K562 (cell line): ENCODE measurements around the gene KRTAP4-11. TPM values are rescaled to one million over a fixed set of nuclear protein-coding genes. Genes with fewer than 3 reads are reported as not detected.

Experiments
- ATAC-seq: fragments of 200-7000 bp; cut with Tn5 transposase; 3 replicates; pipeline ENCODE4 v1.9.1; 2020; ENCODE audit warnings: moderate library complexity
- BruUV-seq: library from RNA; stranded (reverse); fragments of 400-500 nt; replicated peaks from 2 replicates; lab custom pipeline; 2021; lab: Mats Ljungman, UMichigan
- CTCF ChIA-PET: fragments of 300-600 bp; formaldehyde crosslinking; extraction: SDS; loops from one replicate; lab custom pipeline; 2021; ENCODE audit warnings: low intra/inter-chr PET ratio; lab: Yijun Ruan, JAX
- POLR2A ChIA-PET: fragments of 300-600, 350-650 bp; sonication (Branson Sonifier 250); formaldehyde crosslinking; extraction: SDS; loops from one replicate; lab custom pipeline; 2021; ENCODE audit warnings: antibody characterized with exemption, inconsistent platforms; lab: Yijun Ruan, JAX
- DNase-seq, 4 experiments: peaks; one replicate each; pipeline versions ENCODE4 v3.0.0 to v3.0.0-alpha.2; 2011 to 2018; ENCODE audit warnings: low spot score in 3 of 4, mixed read lengths in 3 of 4; ENCODE audit errors: extremely low read depth in 1 of 4
- FAIRE-seq: peaks from 2 replicates; lab custom pipeline; 2011; peaks lifted over from hg19 to GRCh38; lab: Jason Lieb, UNC
- H2AFZ ChIP-seq: 2 replicates; pipeline ENCODE4 v1.6.0; 2011; ENCODE audit warnings: low read depth, low read length, control low read depth, inconsistent platforms
- H3K27ac ChIP-seq: fragments of 200-600 bp; 3 replicates; pipeline ENCODE4 v1.8.0; 2011; ENCODE audit warnings: low read depth, mild to moderate bottlenecking, control low read depth, inconsistent platforms, low read length, moderate library complexity, mixed read lengths; ENCODE audit errors: extremely low read depth
- H3K27me3 ChIP-seq, 2 experiments: fragments of 300-600 bp in 1 of 2; 2 replicates in 1 of 2; 3 replicates in 1 of 2; pipeline versions ENCODE4 v1.6.0 to v1.8.0; 2011; ENCODE audit warnings: inconsistent platforms in 2 of 2, low read length in 2 of 2, mild to moderate bottlenecking in 1 of 2, mixed read lengths in 1 of 2, moderate library complexity in 1 of 2; ENCODE audit not compliant: control insufficient read depth in 2 of 2, insufficient read depth in 2 of 2
- H3K36me3 ChIP-seq: fragments of 300-600 bp; 3 replicates; pipeline ENCODE4 v1.8.0; 2011; ENCODE audit warnings: mild to moderate bottlenecking, low read length, inconsistent platforms; ENCODE audit not compliant: control insufficient read depth, insufficient read depth
- H3K4me1 ChIP-seq, 2 experiments: fragments of 200-600 bp in 1 of 2; replicated peaks in 1 of 2; 2 replicates in 1 of 2; 3 replicates in 1 of 2; pipeline versions ENCODE4 v1.5.1 to v1.8.0; 2011; ENCODE audit warnings: inconsistent platforms in 2 of 2, low read length in 2 of 2, mild to moderate bottlenecking in 1 of 2, mixed read lengths in 1 of 2, moderate library complexity in 1 of 2; ENCODE audit not compliant: control insufficient read depth in 2 of 2, insufficient read depth in 2 of 2
- H3K4me2 ChIP-seq: 2 replicates; pipeline ENCODE4 v1.6.1; 2011; ENCODE audit warnings: low read length, control low read depth, inconsistent platforms, mixed read lengths; ENCODE audit not compliant: insufficient read depth
- H3K4me3 ChIP-seq: fragments of 200-600 bp; sonication (generic), shearing (Covaris generic); 2 replicates; pipeline ENCODE4 v1.5.1; 2016; ENCODE audit warnings: control low read depth, inconsistent platforms
- H3K79me2 ChIP-seq: fragments of 200-600 bp; 3 replicates; pipeline ENCODE4 v1.8.0; 2011; ENCODE audit warnings: low read length, inconsistent platforms; ENCODE audit not compliant: control insufficient read depth, insufficient read depth
- H3K9ac ChIP-seq, 2 experiments: 2 replicates each; pipeline versions ENCODE4 v1.6.0 to v1.6.1; 2011; ENCODE audit warnings: low read depth in 2 of 2, low read length in 2 of 2, control low read depth in 1 of 2, inconsistent platforms in 1 of 2, mild to moderate bottlenecking in 1 of 2, mixed read lengths in 1 of 2; ENCODE audit not compliant: insufficient read depth in 1 of 2
- H3K9me1 ChIP-seq: one replicate; pipeline ENCODE4 v1.6.0; 2011; ENCODE audit warnings: inconsistent platforms, mild to moderate bottlenecking, low read length, moderate library complexity; ENCODE audit not compliant: control insufficient read depth, insufficient read depth
- H3K9me3 ChIP-seq: replicated peaks from 2 replicates; pipeline ENCODE4 v1.5.1; 2011; ENCODE audit warnings: low read depth, low read length, inconsistent platforms; ENCODE audit not compliant: control insufficient read depth, insufficient read depth
- H4K20me1 ChIP-seq: replicated peaks from 2 replicates; pipeline ENCODE4 v1.6.1; 2011; ENCODE audit warnings: low read length, inconsistent platforms, mixed read lengths; ENCODE audit not compliant: control insufficient read depth, insufficient read depth
- GTF3C2 ChIP-seq: IDR thresholded peaks from 3 replicates; pipeline ENCODE4 v1.6.1; 2011; ENCODE audit warnings: borderline replicate concordance, mild to moderate bottlenecking, moderate library complexity; ENCODE audit not compliant: insufficient read length; ENCODE audit errors: extremely low read depth
- NFRKB ChIP-seq: fragments of 450-650 bp; IDR thresholded peaks from 2 replicates; pipeline ENCODE4 v1.6.1; 2016; ENCODE audit warnings: low read depth
- SP2 ChIP-seq: IDR thresholded peaks from 2 replicates; pipeline ENCODE4 v1.6.1; 2011; ENCODE audit warnings: mild to moderate bottlenecking, low read depth, low read length, moderate library complexity; ENCODE audit not compliant: poor library complexity, severe bottlenecking; ENCODE audit errors: extremely low read depth
- ZNF318 ChIP-seq, 2 experiments: fragments of 450-650 bp; IDR thresholded peaks; 2 replicates each; pipeline ENCODE4 v1.6.1; 2016; ENCODE audit warnings: mild to moderate bottlenecking in 2 of 2, borderline replicate concordance in 1 of 2, low read depth in 1 of 2, moderate library complexity in 1 of 2
- WGBS: fragments of 100-300 bp; shearing (Covaris generic); methylation state at CpG from one replicate; pipeline ENCODE4 v1.1.6; 2016; ENCODE audit warnings: low coverage, mixed read lengths; ENCODE audit not compliant: insufficient coverage; ENCODE audit errors: missing lambda C conversion rate; 5-methylcytosine and 5-hydroxymethylcytosine counted together
- in situ Hi-C: fragments of 300-500 bp; cut with MboI; formaldehyde crosslinking; loops from 4 replicates; pipeline ENCODE4 v1.15.0; 2018; ENCODE audit warnings: inconsistent platforms, mixed read lengths
- intact Hi-C: fragments of 100-400 bp; cut with micrococcal nuclease; formaldehyde crosslinking; loops from 2 replicates; pipeline ENCODE4 v1.14.2; 2022
- polyA plus RNA-seq, 8 experiments: library from polyadenylated mRNA; depleted of rRNA in 4 of 8; stranded (reverse) in 5 of 8; unstranded in 3 of 8; fragments of >200 nt; fragmentation: Nextera tagmentation in 2 of 8; fragmentation: Illumina TruSeq in 1 of 8; extraction: Ambion mirVana in 2 of 8; extraction: Trizol in 1 of 8; gene quantifications; 2 replicates each; pipeline versions ENCODE4 v1.2.1 to v1.2.3, GENCODE V29; 2011 to 2014; ENCODE audit warnings: inconsistent platforms in 1 of 8, missing spikeins in 1 of 8
- total RNA-seq, 7 experiments: library from RNA; depleted of rRNA in 6 of 7; stranded (reverse); fragments of >200 nt in 6 of 7; fragmentation: Illumina TruSeq in 2 of 7; extraction: Trizol in 2 of 7; gene quantifications; 2 replicates each; pipeline versions ENCODE4 v1.2.1 to v1.2.3, GENCODE V29; 2011 to 2021; ENCODE audit warnings: low replicate concordance in 1 of 7

The KRTAP4-11 gene
- total and polyA plus RNA-seq, 9 of the 15 experiments (the other 6 are each of a cell fraction or from before 2014, with no cell fraction given): not detected

- intact Hi-C loops: no loop called here
- Histone ChIP-seq H3K9me3 (no peaks in the 10 kb centered on the region), H3K36me3 (no peaks in the 10 kb centered on the region), H2AFZ (no peak overlapping the region), H3K4me2 (no peak overlapping the region), H3K4me1 (no peaks in the 10 kb centered on the region), H3K9me1 (no peaks in the 10 kb centered on the region), H3K27me3 (no peaks in the 10 kb centered on the region), H3K4me3 (no peak overlapping the region), H4K20me1 (no peaks in the 10 kb centered on the region), H3K9ac (no peak overlapping the region), H3K79me2 (no peaks in the 10 kb centered on the region), H3K27ac (no peak overlapping the region)
- WGBS: 5% methylated on average over 3 of the region's 3 CpGs
- POLR2A ChIA-PET: no interaction called here
- in situ Hi-C loops: no loop called here
- ATAC-seq (no peak), DNase-seq (no peak), FAIRE-seq (no peak)
- CTCF ChIA-PET: no interaction called here
- BruUV-seq: no TSS peak
- TF ChIP-seq GTF3C2 (no peak), ZNF318 (IDR thresholded peaks at IDR 0.05; ENCODE audit: borderline replicate concordance in 1 of 2, low read depth in 1 of 2) (no peak), NFRKB (no peak), SP2 (no peak)
Observed at GRCh38 chr17:41131979-41132378, 13.8 kb upstream of the KRTAP4-11 start.
